ENCODE data around the gene TCHHL1. TPM values are rescaled to one million over a fixed set of nuclear protein-coding genes. Genes with fewer than 3 reads are reported as not detected.

The TCHHL1 gene
- total RNA-seq, 1 experiment from 2014 or later = not detected

- H3K18ac ChIP-seq (ENCODE audit: insufficient read length, low read depth, low read length) = no peak overlapping the region
- no peak overlapping the region for H3K27ac Mint-ChIP-seq
- no peak overlapping the region for H4K91ac ChIP-seq (ENCODE audit: insufficient read length, low read depth, low read length)
- H3T11ph ChIP-seq (ENCODE audit: low read length) = no peak overlapping the region
- H3K27ac ChIP-seq (ENCODE audit: insufficient read length, low read depth, low read length) = no peak overlapping the region
- TF ChIP-seq, protein P1, sequence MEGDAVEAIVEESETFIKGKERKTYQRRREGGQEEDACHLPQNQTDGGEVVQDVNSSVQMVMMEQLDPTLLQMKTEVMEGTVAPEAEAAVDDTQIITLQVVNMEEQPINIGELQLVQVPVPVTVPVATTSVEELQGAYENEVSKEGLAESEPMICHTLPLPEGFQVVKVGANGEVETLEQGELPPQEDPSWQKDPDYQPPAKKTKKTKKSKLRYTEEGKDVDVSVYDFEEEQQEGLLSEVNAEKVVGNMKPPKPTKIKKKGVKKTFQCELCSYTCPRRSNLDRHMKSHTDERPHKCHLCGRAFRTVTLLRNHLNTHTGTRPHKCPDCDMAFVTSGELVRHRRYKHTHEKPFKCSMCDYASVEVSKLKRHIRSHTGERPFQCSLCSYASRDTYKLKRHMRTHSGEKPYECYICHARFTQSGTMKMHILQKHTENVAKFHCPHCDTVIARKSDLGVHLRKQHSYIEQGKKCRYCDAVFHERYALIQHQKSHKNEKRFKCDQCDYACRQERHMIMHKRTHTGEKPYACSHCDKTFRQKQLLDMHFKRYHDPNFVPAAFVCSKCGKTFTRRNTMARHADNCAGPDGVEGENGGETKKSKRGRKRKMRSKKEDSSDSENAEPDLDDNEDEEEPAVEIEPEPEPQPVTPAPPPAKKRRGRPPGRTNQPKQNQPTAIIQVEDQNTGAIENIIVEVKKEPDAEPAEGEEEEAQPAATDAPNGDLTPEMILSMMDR (conservative IDR thresholded peaks at IDR 0.05) = no peak
- H2BK5ac ChIP-seq (ENCODE audit: insufficient read length, low read length) = no peak overlapping the region
- H2BK15ac ChIP-seq (ENCODE audit: low read depth, low read length) = no peak overlapping the region
- H3K56ac ChIP-seq (ENCODE audit: insufficient read length, low read depth, low read length) = no peak overlapping the region
- no peaks in the 10 kb centered on the region for H3K27me3 ChIP-seq (ENCODE audit: insufficient read depth, low read length)
- H4K5ac ChIP-seq (ENCODE audit: insufficient read length, low read depth, low read length) = no peak overlapping the region
- H2AK5ac ChIP-seq (ENCODE audit: insufficient read length, low read length) = no peak overlapping the region
- H3K36me3 Mint-ChIP-seq (ENCODE audit: insufficient read depth in 1 of 3, low read depth in 3 of 3) = peaks cover 0 to 5% (median 0%) of the 10 kb centered on the region in 3 experiments; a peak in 3 of 7 replicates
- no peaks in the 10 kb centered on the region for H3K23me2 ChIP-seq (ENCODE audit: insufficient read length, low read depth, low read length, poor library complexity, severe bottlenecking)
- no peaks in the 10 kb centered on the region for H3K4me1 Mint-ChIP-seq
- H3K9me3 Mint-ChIP-seq = peaks cover 34 to 83% of the 10 kb centered on the region in 2 experiments
- peaks cover 24% of the 10 kb centered on the region for H3K9me3 ChIP-seq (ENCODE audit: control insufficient read depth, low read depth, low read length)
- no peak overlapping the region for H3K9ac ChIP-seq (ENCODE audit: extremely low read depth, insufficient read length, low read length)
- no peaks in the 10 kb centered on the region for H3K4me1 ChIP-seq (ENCODE audit: insufficient read depth, low read length)
- no peak overlapping the region for H3K4me3 Mint-ChIP-seq
- no peak overlapping the region for H2AFZ ChIP-seq (ENCODE audit: low read length)
- no peak overlapping the region for H3K4me2 ChIP-seq (ENCODE audit: insufficient read depth, insufficient read length, low read length)
- peaks cover 2% of the 10 kb centered on the region; the same call in 1 of the 2 replicates for H3K27me3 Mint-ChIP-seq (ENCODE audit: low read depth)
- no peaks in the 10 kb centered on the region for H3K79me2 ChIP-seq (ENCODE audit: insufficient read depth, low read length)
- WGBS (ENCODE audit: extremely low coverage, insufficient read length, low lambda C conversion rate) = no CpG with 5 or more reads among the region's 1 CpG
- H2BK12ac ChIP-seq (ENCODE audit: insufficient read length, low read depth, low read length) = no peak overlapping the region
- H3K14ac ChIP-seq (ENCODE audit: insufficient read depth, low read length) = no peak overlapping the region
- H4K20me1 ChIP-seq (ENCODE audit: control insufficient read depth, insufficient read depth, insufficient read length) = no peaks in the 10 kb centered on the region
- no peaks in the 10 kb centered on the region for H3K79me1 ChIP-seq (ENCODE audit: insufficient read depth, low read depth, low read length, poor library complexity, severe bottlenecking)
- no peak overlapping the region for H2BK120ac ChIP-seq (ENCODE audit: low read depth, low read length, poor library complexity, severe bottlenecking)
- H3K23ac ChIP-seq (ENCODE audit: insufficient read length, low read depth, low read length) = no peak overlapping the region
- no peak overlapping the region for H4K8ac ChIP-seq (replicated peaks; ENCODE audit: insufficient read length, low read depth, low read length)
- DNase-seq = no peak
- H3K4ac ChIP-seq (ENCODE audit: low read depth, low read length) = no peak overlapping the region
- no peak overlapping the region for H2BK20ac ChIP-seq (ENCODE audit: low read depth, low read length, poor library complexity, severe bottlenecking)
These were observed 20.9 kb downstream of the TCHHL1 start for GRCh38 chr1:152067929-152068328.
